Endodermal cell (in vitro differentiated cells): Measurements from ENCODE around the gene GMNN. TPM values are rescaled to one million over a fixed set of nuclear protein-coding genes. Genes with fewer than 3 reads are reported as not detected.
A peak's percentile ranks its signal among the peaks of the same experiment; 100 is the strongest.

Experiments used
- DNase-seq: peaks from one replicate; pipeline ENCODE4 v3.0.0-alpha.2; 2017
- H3K27ac ChIP-seq: 2 replicates; pipeline ENCODE4 v1.5.1; 2013; ENCODE audit warnings: mild to moderate bottlenecking, low read depth, low read length, moderate library complexity
- H3K27me3 ChIP-seq: 2 replicates; pipeline ENCODE4 v1.6.1; 2013; ENCODE audit warnings: mild to moderate bottlenecking, low read length, moderate library complexity; ENCODE audit not compliant: insufficient read depth, control insufficient read depth, poor library complexity, severe bottlenecking
- H3K36me3 ChIP-seq: 2 replicates; pipeline ENCODE4 v1.7.0; 2013; ENCODE audit warnings: mild to moderate bottlenecking, low read length, moderate library complexity; ENCODE audit not compliant: control insufficient read depth, insufficient read depth
- H3K4me1 ChIP-seq: one replicate; pipeline ENCODE4 v1.7.0; 2013; ENCODE audit warnings: low read length; ENCODE audit not compliant: control insufficient read depth, insufficient read depth
- H3K4me3 ChIP-seq: 2 replicates; pipeline ENCODE4 v1.5.1; 2013; ENCODE audit warnings: mild to moderate bottlenecking, low read length, moderate library complexity
- H3K9ac ChIP-seq: 2 replicates; pipeline ENCODE4 v1.6.1; 2013; ENCODE audit warnings: mild to moderate bottlenecking, low read length, moderate library complexity; ENCODE audit not compliant: poor library complexity, severe bottlenecking; ENCODE audit errors: extremely low read depth
- H3K9me3 ChIP-seq: 2 replicates; pipeline ENCODE4 v1.6.1; 2013; ENCODE audit warnings: mild to moderate bottlenecking, low read length, moderate library complexity; ENCODE audit not compliant: control insufficient read depth
- H3K27ac Mint-ChIP-seq: 2 replicates; pipeline ENCODE4 v1.8.0; 2020; ENCODE audit warnings: mixed read lengths
- H3K27me3 Mint-ChIP-seq: 2 replicates; pipeline ENCODE4 v1.8.0; 2021; ENCODE audit warnings: mild to moderate bottlenecking, mixed read lengths; ENCODE audit not compliant: insufficient read depth
- H3K36me3 Mint-ChIP-seq: 2 replicates; pipeline ENCODE4 v1.8.0; 2020; ENCODE audit warnings: low read depth, mixed read lengths
- H3K4me1 Mint-ChIP-seq: 2 replicates; pipeline ENCODE4 v1.8.0; 2020; ENCODE audit warnings: mixed read lengths
- H3K4me3 Mint-ChIP-seq: 2 replicates; pipeline ENCODE4 v1.8.0; 2020; ENCODE audit warnings: mild to moderate bottlenecking, moderate library complexity, mixed read lengths
- H3K9me3 Mint-ChIP-seq: 2 replicates; pipeline ENCODE4 v1.8.0; 2020; ENCODE audit warnings: mild to moderate bottlenecking, mixed read lengths
- WGBS, 2 experiments: methylation state at CpG; one replicate each; pipeline versions ENCODE4 v1.1.5 to v1.1.7; 2013; ENCODE audit warnings: missing lambda C conversion rate in 2 of 2, mixed read lengths in 1 of 2; ENCODE audit not compliant: insufficient coverage in 1 of 2, insufficient read length in 1 of 2; 5-methylcytosine and 5-hydroxymethylcytosine counted together
- total RNA-seq, 2 donors: library from RNA; stranded (reverse); fragmentation: NEBNext Ultra II Directional in 1 of 2; extraction: Animal tissue kit (Norgen Biotek cat#: 25700) in 1 of 2; gene quantifications; 2 replicates in 1 of 2; 3 replicates in 1 of 2; pipeline ENCODE4 v1.2.1, GENCODE V29; 2021
- TF ChIP-seq, protein P1 (sequence below): fragments of 200-600 bp; sonication (generic); conservative IDR thresholded peaks from 2 replicates; pipeline ENCODE4 v1.5.0; 2021; ENCODE audit warnings: antibody characterized with exemption, mild to moderate bottlenecking

The GMNN gene
- total RNA-seq, 2 donors from 2014 or later: 64.9 to 79.7 TPM

DNA sequence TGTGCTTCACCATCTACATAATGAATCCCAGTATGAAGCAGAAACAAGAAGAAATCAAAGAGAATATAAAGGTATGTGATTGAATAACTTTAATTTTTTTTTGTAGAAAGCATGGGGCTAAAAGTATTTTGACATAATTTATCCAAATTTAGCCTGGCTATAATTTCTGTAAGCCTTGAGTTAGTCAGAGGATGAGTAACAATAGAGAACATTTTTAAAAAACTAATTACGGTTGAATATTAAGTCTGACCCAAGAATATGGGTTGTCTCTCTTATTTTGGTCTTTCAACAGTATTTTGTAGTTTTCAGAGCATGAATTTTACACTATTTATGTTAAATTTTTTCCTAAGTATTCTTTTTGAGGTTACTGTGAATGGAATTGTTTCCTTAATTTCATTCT, 2.5 kb downstream of the GMNN start:
- H3K27me3 Mint-ChIP-seq: no peaks in the 10 kb centered on the region
- H3K4me1 Mint-ChIP-seq: peaks cover 10% of the 10 kb centered on the region
- no peak for DNase-seq
- no peak overlapping the region for H3K9ac ChIP-seq
- no peaks in the 10 kb centered on the region for H3K9me3 ChIP-seq
- no peaks in the 10 kb centered on the region for H3K27me3 ChIP-seq
- H3K9me3 Mint-ChIP-seq: no peaks in the 10 kb centered on the region
- H3K36me3 Mint-ChIP-seq: peaks cover 32% of the 10 kb centered on the region
- H3K27ac Mint-ChIP-seq: no peak overlapping the region
- H3K4me1 ChIP-seq: no peaks in the 10 kb centered on the region
- TF ChIP-seq, protein P1, sequence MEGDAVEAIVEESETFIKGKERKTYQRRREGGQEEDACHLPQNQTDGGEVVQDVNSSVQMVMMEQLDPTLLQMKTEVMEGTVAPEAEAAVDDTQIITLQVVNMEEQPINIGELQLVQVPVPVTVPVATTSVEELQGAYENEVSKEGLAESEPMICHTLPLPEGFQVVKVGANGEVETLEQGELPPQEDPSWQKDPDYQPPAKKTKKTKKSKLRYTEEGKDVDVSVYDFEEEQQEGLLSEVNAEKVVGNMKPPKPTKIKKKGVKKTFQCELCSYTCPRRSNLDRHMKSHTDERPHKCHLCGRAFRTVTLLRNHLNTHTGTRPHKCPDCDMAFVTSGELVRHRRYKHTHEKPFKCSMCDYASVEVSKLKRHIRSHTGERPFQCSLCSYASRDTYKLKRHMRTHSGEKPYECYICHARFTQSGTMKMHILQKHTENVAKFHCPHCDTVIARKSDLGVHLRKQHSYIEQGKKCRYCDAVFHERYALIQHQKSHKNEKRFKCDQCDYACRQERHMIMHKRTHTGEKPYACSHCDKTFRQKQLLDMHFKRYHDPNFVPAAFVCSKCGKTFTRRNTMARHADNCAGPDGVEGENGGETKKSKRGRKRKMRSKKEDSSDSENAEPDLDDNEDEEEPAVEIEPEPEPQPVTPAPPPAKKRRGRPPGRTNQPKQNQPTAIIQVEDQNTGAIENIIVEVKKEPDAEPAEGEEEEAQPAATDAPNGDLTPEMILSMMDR: no peak
- H3K4me3 ChIP-seq: peak overlapping the region; percentile 92
- H3K27ac ChIP-seq: no peak overlapping the region
- H3K4me3 Mint-ChIP-seq: no peak overlapping the region
- WGBS, 2 experiments: 100% methylated on average over 1 of the region's 1 CpG; no CpG with 5 or more reads in 1 of the 2 experiments
- peaks cover 35% of the 10 kb centered on the region for H3K36me3 ChIP-seq

DNA sequence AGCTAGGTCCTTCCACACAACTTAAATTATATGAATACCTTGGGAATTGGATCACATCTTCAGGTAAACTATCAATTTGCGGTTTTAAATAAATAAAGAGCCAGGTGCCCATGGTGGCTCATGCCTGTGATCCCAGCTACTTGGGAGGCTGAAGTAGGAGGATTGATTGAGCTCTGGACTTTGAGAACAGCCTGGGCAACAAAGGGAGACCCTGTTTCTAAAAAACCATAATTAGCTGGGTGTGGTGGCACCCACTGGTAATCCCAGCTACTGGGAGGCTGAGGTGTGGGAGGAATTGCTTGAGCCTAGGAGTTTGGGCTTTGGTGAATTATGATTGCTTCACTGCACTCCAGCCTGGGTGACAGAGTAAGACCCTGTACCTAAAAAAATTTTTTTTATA, 3.4 kb downstream of the GMNN start:
- peak overlapping the region; percentile 92 for H3K4me3 ChIP-seq
- peaks cover 10% of the 10 kb centered on the region for H3K4me1 Mint-ChIP-seq
- no peak overlapping the region for H3K9ac ChIP-seq
- 86 to 95% methylated on average over 1 of the region's 1 CpG for WGBS, 2 experiments
- H3K36me3 Mint-ChIP-seq: peaks cover 39% of the 10 kb centered on the region
- no peaks in the 10 kb centered on the region for H3K4me1 ChIP-seq
- TF ChIP-seq, protein P1: no peak
- no peaks in the 10 kb centered on the region for H3K27me3 ChIP-seq
- H3K4me3 Mint-ChIP-seq: no peak overlapping the region
- no peaks in the 10 kb centered on the region for H3K9me3 Mint-ChIP-seq
- H3K27ac Mint-ChIP-seq: no peak overlapping the region
- H3K36me3 ChIP-seq: peaks cover 44% of the 10 kb centered on the region
- DNase-seq: no peak
- no peaks in the 10 kb centered on the region for H3K27me3 Mint-ChIP-seq
- H3K27ac ChIP-seq: no peak overlapping the region
- no peaks in the 10 kb centered on the region for H3K9me3 ChIP-seq

DNA sequence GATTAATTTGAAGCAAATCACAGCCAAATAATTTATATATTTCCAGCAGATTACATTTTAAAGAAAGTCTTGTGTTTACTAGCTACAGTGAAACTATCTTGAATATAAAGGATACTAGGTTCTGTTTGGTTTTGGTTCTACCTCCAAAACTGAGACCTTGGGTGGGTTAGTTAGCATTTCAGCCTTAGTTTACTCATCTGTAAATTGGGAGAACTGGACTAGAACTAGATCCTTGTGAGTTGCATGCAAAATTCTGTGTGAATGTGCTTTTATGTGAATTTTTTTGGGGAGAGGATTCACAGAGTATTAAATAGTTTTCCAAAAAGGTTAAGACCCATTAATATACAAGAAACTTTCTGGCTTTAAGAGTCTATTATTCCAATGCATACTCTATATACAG, 4.1 kb downstream of the GMNN start:
- H3K36me3 Mint-ChIP-seq: peaks cover 42% of the 10 kb centered on the region
- Histone ChIP-seq H3K9me3 (no peaks in the 10 kb centered on the region), H3K27ac (no peak overlapping the region), H3K4me3 (no peak overlapping the region), H3K36me3 (peaks cover 48% of the 10 kb centered on the region), H3K9ac (no peak overlapping the region), H3K4me1 (no peaks in the 10 kb centered on the region), H3K27me3 (no peaks in the 10 kb centered on the region)
- DNase-seq: no peak
- H3K4me1 Mint-ChIP-seq: peaks cover 10% of the 10 kb centered on the region
- TF ChIP-seq, protein P1: no peak
- H3K4me3 Mint-ChIP-seq: no peak overlapping the region
- no peak overlapping the region for H3K27ac Mint-ChIP-seq
- no peaks in the 10 kb centered on the region for H3K27me3 Mint-ChIP-seq
- no peaks in the 10 kb centered on the region for H3K9me3 Mint-ChIP-seq
